ENCODE results near the gene IRF5.
"Not testable (repeated sequence)": the region's sequence is repeated elsewhere in the genome, so short reads cannot be mapped to it uniquely, and the experiment has no call there.

Gene IRF5

GRCh38 chr7:128939075-128939860 is 1.5 kb downstream of the IRF5 start:
- TF ChIP-seq, protein P1, sequence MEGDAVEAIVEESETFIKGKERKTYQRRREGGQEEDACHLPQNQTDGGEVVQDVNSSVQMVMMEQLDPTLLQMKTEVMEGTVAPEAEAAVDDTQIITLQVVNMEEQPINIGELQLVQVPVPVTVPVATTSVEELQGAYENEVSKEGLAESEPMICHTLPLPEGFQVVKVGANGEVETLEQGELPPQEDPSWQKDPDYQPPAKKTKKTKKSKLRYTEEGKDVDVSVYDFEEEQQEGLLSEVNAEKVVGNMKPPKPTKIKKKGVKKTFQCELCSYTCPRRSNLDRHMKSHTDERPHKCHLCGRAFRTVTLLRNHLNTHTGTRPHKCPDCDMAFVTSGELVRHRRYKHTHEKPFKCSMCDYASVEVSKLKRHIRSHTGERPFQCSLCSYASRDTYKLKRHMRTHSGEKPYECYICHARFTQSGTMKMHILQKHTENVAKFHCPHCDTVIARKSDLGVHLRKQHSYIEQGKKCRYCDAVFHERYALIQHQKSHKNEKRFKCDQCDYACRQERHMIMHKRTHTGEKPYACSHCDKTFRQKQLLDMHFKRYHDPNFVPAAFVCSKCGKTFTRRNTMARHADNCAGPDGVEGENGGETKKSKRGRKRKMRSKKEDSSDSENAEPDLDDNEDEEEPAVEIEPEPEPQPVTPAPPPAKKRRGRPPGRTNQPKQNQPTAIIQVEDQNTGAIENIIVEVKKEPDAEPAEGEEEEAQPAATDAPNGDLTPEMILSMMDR (IDR thresholded peaks at IDR 0.05; ENCODE audit: low read depth, low read length), result no peak
- H3K4me3 ChIP-seq (ENCODE audit: low read depth, low read length), result no peak overlapping the region

GRCh38 chr7:128939861-128940410 is 2.2 kb downstream of the IRF5 start:
- TF ChIP-seq, protein P1 (IDR thresholded peaks at IDR 0.05; ENCODE audit: low read depth, low read length), result no peak
- H3K4me3 ChIP-seq (ENCODE audit: low read depth, low read length), result no peak overlapping the region

DNA sequence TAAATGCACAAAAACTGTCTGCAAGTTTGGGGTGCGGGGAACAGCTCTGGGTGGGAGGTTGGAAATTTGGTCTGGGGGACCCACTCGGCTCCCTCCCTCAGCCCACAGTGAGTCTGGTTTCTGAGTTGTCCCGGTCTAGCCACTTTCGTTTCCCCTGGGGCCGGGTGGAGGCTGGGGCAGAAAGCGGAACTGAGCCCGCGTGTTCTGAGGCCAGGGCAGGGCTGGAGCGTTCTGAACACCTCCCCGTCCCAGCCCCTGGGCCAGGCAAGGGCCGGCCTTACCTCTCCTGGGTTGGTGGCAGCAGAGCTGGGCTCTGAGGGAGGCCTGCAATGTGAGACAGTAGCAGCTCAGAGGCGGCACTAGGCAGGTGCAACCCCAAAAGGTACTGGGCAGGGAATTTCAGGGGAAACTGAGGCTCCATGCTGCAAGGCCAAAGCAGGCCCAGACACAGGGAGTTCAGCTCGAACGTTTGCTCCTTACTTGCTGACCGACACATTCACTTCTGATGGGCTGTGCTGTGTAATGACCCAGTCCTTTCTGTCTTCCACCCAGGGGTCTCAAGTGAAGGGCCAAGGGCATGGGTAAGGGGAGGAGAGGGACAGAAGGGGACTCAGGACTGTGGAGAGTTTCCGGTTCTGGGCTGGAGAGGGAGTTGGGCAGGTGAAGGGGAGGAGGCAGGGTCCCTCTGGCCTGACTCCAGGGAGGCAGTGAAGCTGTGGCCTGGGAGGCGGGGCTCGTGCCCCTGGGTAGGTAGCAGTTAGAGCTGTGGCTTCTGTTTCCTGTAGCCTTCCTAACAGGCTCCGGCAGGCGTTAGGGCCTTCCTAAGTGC is 3.0 kb downstream of the IRF5 start:
- no peak overlapping the region for H3K4me3 ChIP-seq (ENCODE audit: low read depth, low read length)

DNA sequence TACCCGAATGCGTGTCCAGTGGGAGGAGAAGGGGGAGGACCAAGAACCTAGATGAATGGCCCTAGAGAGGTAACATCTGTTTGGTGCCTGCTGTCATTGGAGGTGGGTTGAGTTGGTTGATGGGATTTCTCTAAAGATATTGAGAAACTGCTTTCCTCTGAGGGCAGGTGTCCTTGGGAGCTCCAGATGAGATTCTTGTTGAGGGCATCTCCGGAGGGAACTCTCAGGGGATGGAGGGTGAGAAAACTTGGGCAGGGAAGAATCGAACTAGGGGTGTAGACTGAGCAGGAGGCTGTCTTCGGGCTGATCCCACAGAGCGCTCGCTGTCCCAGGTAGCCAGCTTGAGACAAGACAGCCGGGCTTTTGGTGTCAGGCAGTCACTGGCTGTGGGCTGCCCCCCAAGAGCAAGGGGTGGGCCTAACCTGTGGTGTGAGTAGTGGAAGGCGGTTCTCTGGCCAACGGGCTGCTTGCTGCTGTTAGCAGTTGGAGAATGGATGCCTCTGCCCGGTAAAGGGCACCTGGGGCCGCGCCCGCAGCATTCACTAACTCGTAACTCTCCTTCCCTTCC is 3.7 kb downstream of the IRF5 start:
- TF ChIP-seq, protein P1 (IDR thresholded peaks at IDR 0.05; ENCODE audit: low read depth, low read length), result no peak
- H3K4me3 ChIP-seq (ENCODE audit: low read depth, low read length), result no peak overlapping the region

More for the DNA sequence above, 3.0 kb downstream of the IRF5 start:
- TF ChIP-seq, protein P1 (IDR thresholded peaks at IDR 0.05; ENCODE audit: low read depth, low read length), result no peak

- no peak overlapping the region for H3K4me3 ChIP-seq (ENCODE audit: low read depth, low read length)
- TF ChIP-seq, protein P1 (IDR thresholded peaks at IDR 0.05; ENCODE audit: low read depth, low read length), result no peak
Measured at GRCh38 chr7:128941946-128942526, 4.3 kb downstream of the IRF5 start.

GRCh38 chr7:128943251-128943650 is 5.5 kb downstream of the IRF5 start:
- not testable (repeated sequence) for H3K4me3 ChIP-seq (ENCODE audit: low read depth, low read length)

DNA sequence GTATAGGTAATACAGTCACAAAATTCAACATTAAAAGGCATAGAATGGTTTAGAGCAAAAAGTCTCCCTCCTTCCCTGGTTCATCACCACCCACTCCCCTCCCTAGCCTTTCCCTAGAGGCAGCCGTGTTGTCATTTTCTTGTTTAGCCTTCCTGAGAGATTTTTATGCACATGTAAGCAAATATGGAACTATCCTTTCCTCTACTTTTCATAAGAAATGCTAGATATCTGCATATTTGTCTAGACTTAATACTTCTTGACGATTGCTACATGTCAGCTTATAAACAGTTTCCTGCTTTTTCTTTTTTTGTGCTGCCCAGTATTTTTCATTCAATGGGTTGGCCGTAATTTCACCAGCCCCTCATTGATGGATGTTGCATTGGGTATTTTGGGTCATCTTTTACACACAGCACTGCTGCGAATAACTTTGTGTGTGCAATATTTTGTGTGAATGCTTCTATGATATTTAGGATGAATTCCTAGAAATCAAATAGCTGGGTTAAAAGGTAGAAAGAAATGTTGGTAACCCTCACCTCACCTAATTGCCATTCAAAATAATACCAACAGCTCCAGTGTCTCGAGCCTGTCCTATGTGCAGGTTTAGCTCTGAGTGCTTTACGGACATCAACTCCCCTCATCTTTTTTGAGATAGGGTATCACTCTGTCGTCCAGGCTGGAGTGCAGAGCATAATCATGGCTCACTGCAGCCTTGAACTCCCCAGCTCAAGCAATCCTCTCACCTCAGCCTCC is 6.9 kb downstream of the IRF5 start:
- TF ChIP-seq, protein P1 (IDR thresholded peaks at IDR 0.05; ENCODE audit: low read depth, low read length), result no peak
- H3K4me3 ChIP-seq (ENCODE audit: low read depth, low read length), result no peak overlapping the region
